Myocyte (in vitro differentiated cells): ENCODE measurements around the gene GARIN1A. TPM values are rescaled to one million over a fixed set of nuclear protein-coding genes. Genes with fewer than 3 reads are reported as not detected.

ENCODE experiments used
- DNase-seq: peaks from one replicate; pipeline ENCODE4 v3.0.0-alpha.2; 2012; ENCODE audit warnings: low read depth
- total RNA-seq: library from RNA; depleted of rRNA; stranded (reverse); fragments of >200 nt; gene quantifications from 2 replicates; pipeline ENCODE4 v1.2.3, GENCODE V29; 2014

GARIN1A gene
- total RNA-seq, 1 donor from 2014 or later = 1.3 TPM

DNA sequence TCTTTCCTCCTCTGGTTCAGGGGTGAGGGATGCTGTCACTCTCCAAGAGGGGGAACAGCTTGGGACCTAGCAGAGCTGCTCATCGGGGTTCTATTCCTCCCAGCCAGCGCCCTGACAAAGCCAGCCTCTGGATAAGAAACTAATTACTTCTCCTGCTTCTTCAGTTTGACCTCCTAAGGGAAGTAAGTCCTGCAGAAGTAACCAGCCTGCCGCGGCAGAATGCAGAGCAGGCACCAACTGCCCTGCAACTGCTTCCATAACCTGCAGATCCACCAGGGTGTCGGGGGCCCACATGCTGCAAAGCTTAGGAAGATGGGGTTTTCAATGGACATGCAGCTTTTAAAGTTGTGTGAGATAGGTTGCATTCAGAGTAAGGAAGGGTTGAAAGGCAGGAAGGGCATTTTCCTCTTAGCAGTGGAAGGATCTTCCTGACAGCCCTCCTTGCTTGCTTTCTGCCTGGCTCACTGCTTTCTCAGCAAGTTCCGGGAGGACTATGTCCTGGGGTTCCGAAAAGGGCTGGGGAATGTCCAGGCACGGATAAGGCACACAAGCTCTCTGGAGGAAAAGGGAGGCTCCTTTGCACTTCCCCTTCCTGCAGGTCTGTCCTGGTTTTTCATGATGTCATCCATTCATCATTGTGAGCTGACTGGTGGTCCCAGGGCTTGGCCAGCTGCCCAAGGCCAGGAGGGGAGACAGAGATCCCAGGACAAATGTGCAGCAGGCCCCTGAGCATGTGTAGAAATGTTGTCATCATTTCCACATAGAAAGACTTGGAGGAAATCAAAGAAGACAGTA, 42.8 kb downstream of the GARIN1A start:
- DNase-seq = no peak

DNA sequence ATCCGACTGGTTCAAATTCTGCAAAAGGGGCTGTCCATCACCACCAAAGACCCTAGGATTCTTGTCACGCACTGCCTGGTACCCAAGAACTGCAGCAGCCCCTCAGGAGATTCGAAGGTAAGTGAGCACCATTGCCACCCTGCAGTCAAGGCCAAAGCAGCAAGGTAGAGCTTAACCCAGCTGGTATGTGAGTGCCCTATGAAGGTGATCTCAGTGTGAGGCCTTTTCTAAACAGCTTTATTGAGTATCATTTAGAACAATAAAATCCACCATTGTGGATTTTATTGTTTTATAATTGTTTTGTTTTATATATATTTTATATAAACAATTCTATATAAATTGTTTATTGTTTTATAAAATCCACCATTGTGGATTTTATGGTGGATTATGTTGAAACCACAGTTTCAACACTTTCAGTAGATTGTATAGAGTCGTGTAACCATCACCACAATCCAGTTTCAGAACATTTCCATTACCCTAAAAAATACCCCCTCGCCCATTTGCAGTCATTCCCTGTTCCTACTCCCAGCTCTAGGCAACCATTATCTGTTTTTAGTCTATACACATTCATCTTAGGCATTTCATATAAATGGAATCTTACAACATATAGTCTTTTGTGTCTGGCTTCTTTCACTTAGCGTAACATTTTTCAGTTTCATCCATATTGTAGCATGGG, 47.0 kb downstream of the GARIN1A start:
- DNase-seq = no peak

DNA sequence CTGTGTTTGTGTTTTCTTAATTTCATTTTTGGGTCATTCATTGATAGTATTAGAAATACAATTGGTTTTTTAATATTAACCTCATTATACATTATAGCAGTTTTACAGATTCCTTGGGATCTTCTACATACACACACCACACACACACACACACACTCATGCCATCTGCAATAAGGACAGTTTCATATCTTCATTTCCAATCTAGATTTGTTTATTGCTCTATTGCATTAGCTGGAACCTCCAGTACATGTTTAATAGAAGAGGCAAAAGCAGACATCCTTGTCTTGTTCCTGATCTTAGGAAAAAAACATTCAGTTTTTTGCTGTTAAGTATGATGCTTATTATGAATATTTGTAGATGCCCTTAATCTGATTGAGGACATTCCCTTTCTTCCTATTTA, 49.3 kb downstream of the GARIN1A start:
- no peak for DNase-seq

Other genes starting within 250 kb of the GARIN1A start
- 7.3 and 10.0 TPM in 2 replicates for gene HILPDA, start 216.4 kb upstream of the GARIN1A start, total RNA-seq
- gene METTL2B, start 195.5 kb upstream of the GARIN1A start, total RNA-seq = 54.5 and 63.3 TPM in 2 replicates
- 672 and 951 TPM in 2 replicates for gene CALU, start 67.1 kb downstream of the GARIN1A start, total RNA-seq
- 2.8 and 3.4 TPM in 2 replicates for gene OPN1SW, start 103.5 kb downstream of the GARIN1A start, total RNA-seq
- gene CCDC136, start 119.7 kb downstream of the GARIN1A start, total RNA-seq = 4.6 and 5.0 TPM in 2 replicates
- 703 and 1,085 TPM in 2 replicates for gene FLNC, start 158.1 kb downstream of the GARIN1A start, total RNA-seq
- 172 and 222 TPM in 2 replicates for gene ATP6V1F, start 190.6 kb downstream of the GARIN1A start, total RNA-seq
- gene KCP, start 238.4 kb downstream of the GARIN1A start, total RNA-seq = 0.19 and 0.42 TPM in 2 replicates